Neural cell (in vitro differentiated cells): Measurements from ENCODE around the gene STK24. TPM values are rescaled to one million over a fixed set of nuclear protein-coding genes. Genes with fewer than 3 reads are reported as not detected.

Experiments
- H2AFZ ChIP-seq: fragments of 200-600, 300-800 bp; sonication (generic), shearing (Covaris generic); 2 replicates; pipeline ENCODE4 v1.6.0; 2014; ENCODE audit warnings: low read depth, mild to moderate bottlenecking, antibody characterized with exemption, low read length, moderate library complexity
- H3F3A ChIP-seq: fragments of 200-600 bp; shearing (Covaris generic); 2 replicates; pipeline ENCODE4 v1.6.1; 2016; ENCODE audit warnings: mild to moderate bottlenecking, moderate library complexity, mixed read lengths, antibody characterized with exemption, low read length; ENCODE audit not compliant: insufficient read depth, poor library complexity, severe bottlenecking
- H3K27ac ChIP-seq: fragments of 200-600, 300-800 bp; sonication (generic), shearing (Covaris generic); 2 replicates; pipeline ENCODE4 v1.5.1; 2014; ENCODE audit warnings: mild to moderate bottlenecking, low read length, moderate library complexity
- H3K27me3 ChIP-seq: fragments of 300-800, 200-600 bp; sonication (generic), shearing (Covaris generic); 2 replicates; pipeline ENCODE4 v1.6.0; 2014; ENCODE audit warnings: mild to moderate bottlenecking, low read depth, low read length, moderate library complexity; ENCODE audit not compliant: insufficient read depth
- H3K36me3 ChIP-seq: fragments of 300-800, 200-600 bp; sonication (generic), shearing (Covaris generic); 2 replicates; pipeline ENCODE4 v1.5.1; 2014; ENCODE audit warnings: mild to moderate bottlenecking, antibody characterized with exemption, low read length, moderate library complexity; ENCODE audit not compliant: insufficient read depth
- H3K4me2 ChIP-seq: fragments of 300-800, 200-600 bp; sonication (generic), shearing (Covaris generic); 2 replicates; pipeline ENCODE4 v1.6.0; 2014; ENCODE audit warnings: mild to moderate bottlenecking, low read length
- H3K4me3 ChIP-seq: fragments of 300-800, 200-600 bp; sonication (generic), shearing (Covaris generic); 2 replicates; pipeline ENCODE4 v1.5.1; 2014; ENCODE audit warnings: mild to moderate bottlenecking, low read length, moderate library complexity
- H3K79me2 ChIP-seq: fragments of 200-600 bp; shearing (Covaris generic); replicated peaks from 2 replicates; pipeline ENCODE4 v1.6.0; 2014; ENCODE audit warnings: mild to moderate bottlenecking, low read length, moderate library complexity; ENCODE audit not compliant: insufficient read depth
- H3K9ac ChIP-seq: fragments of 300-800, 200-600 bp; sonication (generic), shearing (Covaris generic); 2 replicates; pipeline ENCODE4 v1.6.1; 2016; ENCODE audit warnings: mild to moderate bottlenecking, low read length, mixed read lengths
- H3K9me2 ChIP-seq: fragments of 200-600 bp; shearing (Covaris generic); 2 replicates; pipeline ENCODE4 v1.6.1; 2016; ENCODE audit warnings: mild to moderate bottlenecking, low read length, mixed read lengths; ENCODE audit not compliant: insufficient read depth
- H3K9me3 ChIP-seq: fragments of 200-600, 300-800 bp; sonication (generic), shearing (Covaris generic); 2 replicates; pipeline ENCODE4 v1.6.1; 2016; ENCODE audit warnings: mild to moderate bottlenecking, mixed run types, low read length, moderate library complexity, mixed read lengths
- H4K20me1 ChIP-seq: fragments of 200-600 bp; shearing (Covaris generic); 2 replicates; pipeline ENCODE4 v1.6.1; 2016; ENCODE audit warnings: mild to moderate bottlenecking, mixed run types; ENCODE audit not compliant: insufficient read depth
- EP300 ChIP-seq: fragments of 450-650 bp; conservative IDR thresholded peaks from 2 replicates; pipeline ENCODE4 v1.6.1; 2014; ENCODE audit warnings: antibody characterized with exemption, mild to moderate bottlenecking, moderate library complexity; ENCODE audit not compliant: poor library complexity, severe bottlenecking
- EZH2 ChIP-seq: fragments of 200-600, 300-800 bp; shearing (Covaris generic), sonication (generic); IDR thresholded peaks from 2 replicates; pipeline ENCODE4 v1.6.1; 2014; ENCODE audit warnings: antibody characterized with exemption, low read length, borderline replicate concordance, mild to moderate bottlenecking; ENCODE audit not compliant: insufficient read depth, poor library complexity, severe bottlenecking
- MXI1 ChIP-seq: fragments of 450-650 bp; conservative IDR thresholded peaks from 2 replicates; pipeline ENCODE4 v1.6.1; 2014; ENCODE audit warnings: antibody characterized with exemption, mild to moderate bottlenecking; ENCODE audit not compliant: poor library complexity, severe bottlenecking
- POLR2AphosphoS5 ChIP-seq: IDR thresholded peaks from 2 replicates; pipeline ENCODE4 v1.6.1; 2012
- RAD21 ChIP-seq: fragments of 450-650 bp; conservative IDR thresholded peaks from 2 replicates; pipeline ENCODE4 v1.6.1; 2014; ENCODE audit warnings: antibody characterized with exemption, mild to moderate bottlenecking, moderate library complexity
- REST ChIP-seq: IDR thresholded peaks from 2 replicates; pipeline ENCODE4 v1.6.1; 2012; ENCODE audit warnings: borderline replicate concordance
- SMC3 ChIP-seq: fragments of 450-650 bp; conservative IDR thresholded peaks from 2 replicates; pipeline ENCODE4 v1.6.1; 2014; ENCODE audit warnings: antibody characterized with exemption, mild to moderate bottlenecking, moderate library complexity; ENCODE audit not compliant: poor library complexity
- TAF1 ChIP-seq: IDR thresholded peaks from 2 replicates; pipeline ENCODE4 v1.6.1; 2012; ENCODE audit warnings: low read depth
- polyA plus RNA-seq: library from polyadenylated mRNA; depleted of rRNA; stranded (reverse); fragments of >200 nt; gene quantifications from 2 replicates; pipeline ENCODE4 v1.2.3, GENCODE V29; 2014
- TF ChIP-seq, protein P1 (sequence below): fragments of 450-650 bp; IDR thresholded peaks from 2 replicates; pipeline ENCODE4 v1.5.1; 2014; ENCODE audit warnings: antibody characterized with exemption, mild to moderate bottlenecking, moderate library complexity; ENCODE audit not compliant: poor library complexity, severe bottlenecking

The STK24 gene
- polyA plus RNA-seq, 1 donor from 2014 or later, result 66.0 TPM

DNA sequence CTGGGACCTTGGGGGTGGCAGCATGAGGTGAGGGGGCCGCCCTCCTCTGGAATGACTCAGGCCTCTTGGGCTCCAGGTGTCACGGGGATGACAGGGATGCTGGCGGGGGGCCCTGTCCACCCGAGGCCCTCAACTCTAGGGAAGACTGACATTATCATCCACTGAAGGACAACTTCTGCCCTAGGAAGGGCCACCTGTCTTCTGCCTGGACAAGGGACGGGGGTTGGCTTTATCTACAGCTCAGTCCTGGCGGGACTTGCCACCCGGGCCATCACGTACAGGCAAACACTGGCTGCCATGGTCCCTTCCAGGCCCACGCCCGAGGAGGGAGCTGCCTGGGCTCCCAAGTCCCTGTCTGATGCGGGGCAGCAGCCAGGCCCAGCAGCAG is 130.7 kb downstream of the STK24 start:
- H3K79me2 ChIP-seq, result no peaks in the 10 kb centered on the region
- H3K9ac ChIP-seq, result no peak overlapping the region
- H3K4me2 ChIP-seq, result no peak overlapping the region
- H3K27me3 ChIP-seq, result no peaks in the 10 kb centered on the region
- no peak overlapping the region for H3K27ac ChIP-seq
- no peaks in the 10 kb centered on the region for H3K9me2 ChIP-seq
- no peak overlapping the region for H2AFZ ChIP-seq
- no peak for TF ChIP-seq EP300
- TF ChIP-seq TAF1, result no peak
- TF ChIP-seq POLR2AphosphoS5, result no peak
- no peak for TF ChIP-seq EZH2
- no peak for TF ChIP-seq REST
- no peak for TF ChIP-seq MXI1
- TF ChIP-seq, protein P1, sequence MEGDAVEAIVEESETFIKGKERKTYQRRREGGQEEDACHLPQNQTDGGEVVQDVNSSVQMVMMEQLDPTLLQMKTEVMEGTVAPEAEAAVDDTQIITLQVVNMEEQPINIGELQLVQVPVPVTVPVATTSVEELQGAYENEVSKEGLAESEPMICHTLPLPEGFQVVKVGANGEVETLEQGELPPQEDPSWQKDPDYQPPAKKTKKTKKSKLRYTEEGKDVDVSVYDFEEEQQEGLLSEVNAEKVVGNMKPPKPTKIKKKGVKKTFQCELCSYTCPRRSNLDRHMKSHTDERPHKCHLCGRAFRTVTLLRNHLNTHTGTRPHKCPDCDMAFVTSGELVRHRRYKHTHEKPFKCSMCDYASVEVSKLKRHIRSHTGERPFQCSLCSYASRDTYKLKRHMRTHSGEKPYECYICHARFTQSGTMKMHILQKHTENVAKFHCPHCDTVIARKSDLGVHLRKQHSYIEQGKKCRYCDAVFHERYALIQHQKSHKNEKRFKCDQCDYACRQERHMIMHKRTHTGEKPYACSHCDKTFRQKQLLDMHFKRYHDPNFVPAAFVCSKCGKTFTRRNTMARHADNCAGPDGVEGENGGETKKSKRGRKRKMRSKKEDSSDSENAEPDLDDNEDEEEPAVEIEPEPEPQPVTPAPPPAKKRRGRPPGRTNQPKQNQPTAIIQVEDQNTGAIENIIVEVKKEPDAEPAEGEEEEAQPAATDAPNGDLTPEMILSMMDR, result no peak
- TF ChIP-seq RAD21, result no peak
- no peak for TF ChIP-seq SMC3
- no peaks in the 10 kb centered on the region for H3K36me3 ChIP-seq
- H3K9me3 ChIP-seq, result no peaks in the 10 kb centered on the region
- no peaks in the 10 kb centered on the region for H4K20me1 ChIP-seq
- H3F3A ChIP-seq, result no peaks in the 10 kb centered on the region
- H3K4me3 ChIP-seq, result no peak overlapping the region

DNA sequence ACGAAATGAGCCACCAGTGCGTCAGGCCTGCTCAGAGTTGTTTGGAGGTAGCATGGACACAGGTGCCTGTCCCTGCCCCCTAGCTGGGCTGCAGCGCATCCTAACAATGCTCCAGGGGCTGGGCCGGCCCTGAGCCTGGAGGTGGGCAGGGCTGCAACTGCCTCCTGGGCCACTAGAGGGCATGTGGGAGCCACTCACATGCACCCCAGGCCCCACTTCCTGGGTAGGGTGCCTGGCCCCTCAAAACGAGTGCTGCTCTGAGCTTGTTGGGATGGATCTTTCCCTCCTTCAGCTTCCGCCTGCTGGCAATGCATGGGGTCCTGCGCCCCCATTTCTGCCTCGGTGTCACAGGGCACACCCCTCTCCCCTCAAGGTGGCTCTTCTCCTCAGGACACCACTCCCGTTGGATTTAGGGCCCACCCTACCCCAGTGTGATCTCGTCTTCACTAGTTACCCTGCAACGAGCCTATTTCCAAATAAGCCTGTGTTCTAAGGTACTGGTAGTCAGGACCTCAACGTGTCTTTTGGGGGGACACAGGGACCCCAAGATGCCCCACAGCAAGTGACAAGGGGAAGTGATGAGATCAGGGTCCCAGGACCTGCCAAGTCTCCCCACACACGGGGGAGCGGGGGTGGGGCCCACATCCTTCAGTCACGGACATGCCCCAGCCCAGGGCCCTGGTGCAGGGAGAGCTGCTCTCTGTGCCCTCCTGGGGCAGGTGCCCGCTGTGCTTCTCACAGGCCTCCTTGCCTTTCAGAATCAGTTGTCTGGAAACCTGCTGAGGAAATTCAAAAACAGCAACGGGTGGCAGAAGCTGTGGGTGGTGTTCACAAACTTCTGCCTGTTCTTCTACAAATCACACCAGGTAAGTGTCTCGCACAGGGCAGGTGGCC is 131.3 kb downstream of the STK24 start:
- Histone ChIP-seq H3F3A (no peaks in the 10 kb centered on the region), H3K27me3 (no peaks in the 10 kb centered on the region), H3K36me3 (peaks cover 4% of the 10 kb centered on the region), H2AFZ (no peak overlapping the region), H3K79me2 (no peaks in the 10 kb centered on the region), H3K27ac (no peak overlapping the region), H3K4me2 (no peak overlapping the region), H3K9me2 (no peaks in the 10 kb centered on the region), H3K9ac (no peak overlapping the region), H3K4me3 (no peak overlapping the region), H4K20me1 (no peaks in the 10 kb centered on the region), H3K9me3 (no peaks in the 10 kb centered on the region)
- TF ChIP-seq, protein P1, result peak; percentile 92
- TF ChIP-seq TAF1 (no peak), MXI1 (peak; percentile 18), SMC3 (peak; percentile 94), RAD21 (peak; percentile 84), EP300 (no peak)
